Neuronal stem cell (in vitro differentiated cells): ENCODE results near the gene SLC10A6.
A peak's percentile ranks its signal among the peaks of the same experiment; 100 is the strongest.

ENCODE experiments used
- DNase-seq: peaks from one replicate; pipeline ENCODE4 v3.0.0-alpha.2; 2013; ENCODE audit warnings: low spot score
- H2AFZ ChIP-seq: one replicate; pipeline ENCODE4 v1.6.1; 2013; ENCODE audit warnings: mild to moderate bottlenecking, low read length, inconsistent platforms
- H2AK5ac ChIP-seq: 2 replicates; pipeline ENCODE4 v1.6.1; 2013; ENCODE audit warnings: low read depth, mild to moderate bottlenecking, inconsistent platforms, low read length, moderate library complexity, mixed read lengths
- H2BK120ac ChIP-seq: 2 replicates; pipeline ENCODE4 v1.6.1; 2013; ENCODE audit warnings: low read depth, mild to moderate bottlenecking, inconsistent platforms, low read length, moderate library complexity, mixed read lengths
- H2BK12ac ChIP-seq: one replicate; pipeline ENCODE4 v1.6.1; 2013; ENCODE audit warnings: low read length, inconsistent platforms
- H2BK15ac ChIP-seq: 2 replicates; pipeline ENCODE4 v1.6.1; 2013; ENCODE audit warnings: mild to moderate bottlenecking, low read length, inconsistent platforms, mixed read lengths
- H2BK5ac ChIP-seq: one replicate; pipeline ENCODE4 v1.6.1; 2013; ENCODE audit warnings: inconsistent platforms, mild to moderate bottlenecking, low read length, moderate library complexity
- H3K14ac ChIP-seq: one replicate; pipeline ENCODE4 v1.6.1; 2013; ENCODE audit warnings: low read length, inconsistent platforms
- H3K18ac ChIP-seq: 2 replicates; pipeline ENCODE4 v1.6.1; 2013; ENCODE audit warnings: low read length, inconsistent platforms
- H3K23ac ChIP-seq: 2 replicates; pipeline ENCODE4 v1.6.1; 2013; ENCODE audit warnings: low read depth, mild to moderate bottlenecking, mixed read lengths, low read length, inconsistent platforms; ENCODE audit not compliant: poor library complexity
- H3K27ac ChIP-seq: replicated peaks from 3 replicates; pipeline ENCODE4 v1.5.1; 2013; ENCODE audit warnings: low read length, inconsistent platforms
- H3K27me3 ChIP-seq, 3 experiments: 2 replicates each; pipeline ENCODE4 v1.6.1; 2013; ENCODE audit warnings: low read length in 3 of 3, mild to moderate bottlenecking in 2 of 3, inconsistent platforms in 1 of 3, low read depth in 1 of 3, mixed read lengths in 1 of 3, moderate library complexity in 1 of 3; ENCODE audit not compliant: control insufficient read depth in 3 of 3, insufficient read depth in 3 of 3
- H3K36me3 ChIP-seq, 2 donors: replicated peaks in 1 of 2; 2 replicates each; pipeline ENCODE4 v1.6.1; 2013; ENCODE audit warnings: low read length in 2 of 2; ENCODE audit not compliant: control insufficient read depth in 2 of 2, insufficient read depth in 2 of 2
- H3K4ac ChIP-seq: 2 replicates; pipeline ENCODE4 v1.6.1; 2013; ENCODE audit warnings: inconsistent platforms, mild to moderate bottlenecking, low read length, moderate library complexity
- H3K4me1 ChIP-seq, 2 donors: 1 replicate in 1 of 2; 2 replicates in 1 of 2; pipeline ENCODE4 v1.6.1; 2013; ENCODE audit warnings: low read length in 2 of 2, low read depth in 1 of 2; ENCODE audit not compliant: control insufficient read depth in 2 of 2, insufficient read depth in 1 of 2
- H3K4me2 ChIP-seq: one replicate; pipeline ENCODE4 v1.6.1; 2013; ENCODE audit warnings: mild to moderate bottlenecking, low read length, inconsistent platforms; ENCODE audit not compliant: insufficient read depth, poor library complexity, severe bottlenecking
- H3K4me3 ChIP-seq, 2 donors: 2 replicates each; pipeline ENCODE4 v1.5.1; 2013; ENCODE audit warnings: low read length in 2 of 2, mild to moderate bottlenecking in 2 of 2, inconsistent platforms in 1 of 2, moderate library complexity in 1 of 2
- H3K79me1 ChIP-seq: one replicate; pipeline ENCODE4 v1.6.1; 2013; ENCODE audit warnings: low read depth, mild to moderate bottlenecking, inconsistent platforms, low read length, moderate library complexity
- H3K9ac ChIP-seq: one replicate; pipeline ENCODE4 v1.6.1; 2013; ENCODE audit warnings: mild to moderate bottlenecking, low read depth, low read length, inconsistent platforms; ENCODE audit not compliant: poor library complexity
- H3K9me3 ChIP-seq, 2 donors: replicated peaks in 1 of 2; 2 replicates each; pipeline versions ENCODE3 to v1.6.1; 2013; ENCODE audit warnings: low read length in 2 of 2, mild to moderate bottlenecking in 2 of 2, inconsistent platforms in 1 of 2, low read depth in 1 of 2, mixed read lengths in 1 of 2, moderate library complexity in 1 of 2; ENCODE audit not compliant: control insufficient read depth in 2 of 2, insufficient read depth in 1 of 2
- H4K8ac ChIP-seq: one replicate; pipeline ENCODE4 v1.6.1; 2013; ENCODE audit warnings: low read depth, mild to moderate bottlenecking, inconsistent platforms, low read length, moderate library complexity
- H4K91ac ChIP-seq: one replicate; pipeline ENCODE4 v1.6.1; 2013; ENCODE audit warnings: low read length, low read depth, mild to moderate bottlenecking, inconsistent platforms; ENCODE audit not compliant: poor library complexity
- WGBS, 2 donors: extraction: QIAGEN DNeasy Blood & Tissue Kit; methylation state at CpG; one replicate each; pipeline ENCODE4 v1.1.7; 2013; ENCODE audit warnings: missing lambda C conversion rate in 2 of 2, mixed read lengths in 1 of 2; ENCODE audit not compliant: insufficient read length in 2 of 2, insufficient replicate concordance in 1 of 2; ENCODE audit errors: extremely low coverage in 2 of 2; 5-methylcytosine and 5-hydroxymethylcytosine counted together

SLC10A6 gene

GRCh38 chr4:86890790-86891189, 41.6 kb upstream of the SLC10A6 start:
- Histone ChIP-seq H3K14ac (no peak overlapping the region), H3K9ac (no peak overlapping the region), H3K9me3 (no peaks in the 10 kb centered on the region), H2BK15ac (no peak overlapping the region), H3K4ac (no peak overlapping the region), H3K36me3 (peaks cover 0 to 1% of the 10 kb centered on the region in 2 donors), H3K4me3 (no peak overlapping the region), H2BK120ac (no peak overlapping the region), H2AFZ (peak overlapping the region; percentile 6), H2BK5ac (no peak overlapping the region), H4K8ac (no peak overlapping the region), H2BK12ac (no peak overlapping the region), H4K91ac (no peak overlapping the region), H3K27ac (no peak overlapping the region), H3K27me3 (no peaks in the 10 kb centered on the region), H3K18ac (no peak overlapping the region), H3K23ac (no peak overlapping the region), H3K4me2 (no peak overlapping the region), H2AK5ac (no peak overlapping the region), H3K4me1 (peaks cover 5 to 8% of the 10 kb centered on the region in 2 donors), H3K79me1 (no peaks in the 10 kb centered on the region)
- no CpG with 5 or more reads among the region's 7 CpGs for WGBS, 2 donors
- no peak for DNase-seq

GRCh38 chr4:86879641-86880040, 30.5 kb upstream of the SLC10A6 start:
- no peak overlapping the region for H2AFZ ChIP-seq
- no peak overlapping the region for H4K91ac ChIP-seq
- H3K23ac ChIP-seq, result no peak overlapping the region
- H3K4me1 ChIP-seq, result no peaks in the 10 kb centered on the region
- H4K8ac ChIP-seq, result no peak overlapping the region
- no peaks in the 10 kb centered on the region for H3K79me1 ChIP-seq
- no peak overlapping the region for H2BK5ac ChIP-seq
- H2BK12ac ChIP-seq, result no peak overlapping the region
- H3K9me3 ChIP-seq, result peaks cover 1 to 15% of the 10 kb centered on the region in 2 donors
- H3K27ac ChIP-seq, result no peak overlapping the region
- no peaks in the 10 kb centered on the region for H3K36me3 ChIP-seq
- H2BK15ac ChIP-seq, result no peak overlapping the region
- H3K4me2 ChIP-seq, result no peak overlapping the region
- no peak overlapping the region for H3K9ac ChIP-seq
- H3K4me3 ChIP-seq, result no peak overlapping the region
- no peak overlapping the region for H3K4ac ChIP-seq
- no peak for DNase-seq
- no peak overlapping the region for H2AK5ac ChIP-seq
- H3K14ac ChIP-seq, result no peak overlapping the region
- no CpG with 5 or more reads among the region's 1 CpG for WGBS, 2 donors
- H3K27me3 ChIP-seq, result no peaks in the 10 kb centered on the region
- H2BK120ac ChIP-seq, result no peak overlapping the region
- no peak overlapping the region for H3K18ac ChIP-seq

- H3K4me1 ChIP-seq, result no peaks in the 10 kb centered on the region
- no peak overlapping the region for H3K4me3 ChIP-seq
- no peak overlapping the region for H2BK120ac ChIP-seq
- no peak overlapping the region for H3K27ac ChIP-seq
- H2BK15ac ChIP-seq, result no peak overlapping the region
- H2BK5ac ChIP-seq, result no peak overlapping the region
- no peak overlapping the region for H3K18ac ChIP-seq
- H2BK12ac ChIP-seq, result no peak overlapping the region
- no peaks in the 10 kb centered on the region for H3K27me3 ChIP-seq
- no peak overlapping the region for H3K4me2 ChIP-seq
- H3K9me3 ChIP-seq, result peaks cover 1 to 15% of the 10 kb centered on the region in 2 donors
- H3K4ac ChIP-seq, result no peak overlapping the region
- H3K79me1 ChIP-seq, result no peaks in the 10 kb centered on the region
- no peaks in the 10 kb centered on the region for H3K36me3 ChIP-seq
- no peak overlapping the region for H4K91ac ChIP-seq
- no peak overlapping the region for H3K23ac ChIP-seq
- H3K9ac ChIP-seq, result no peak overlapping the region
- no peak overlapping the region for H3K14ac ChIP-seq
- H2AFZ ChIP-seq, result no peak overlapping the region
- no peak overlapping the region for H2AK5ac ChIP-seq
- no peak for DNase-seq
- no peak overlapping the region for H4K8ac ChIP-seq
- no CpG with 5 or more reads among the region's 2 CpGs for WGBS, 2 donors
These were observed 29.5 kb upstream of the SLC10A6 start for GRCh38 chr4:86878640-86879039.

GRCh38 chr4:86876894-86877685, 27.9 kb upstream of the SLC10A6 start:
- no peak overlapping the region for H3K27ac ChIP-seq
- H3K9ac ChIP-seq, result no peak overlapping the region

More at GRCh38 chr4:86876894-86877685, 27.9 kb upstream of the SLC10A6 start:
- Histone ChIP-seq H3K79me1 (no peaks in the 10 kb centered on the region), H2BK15ac (no peak overlapping the region), H3K27me3 (no peaks in the 10 kb centered on the region), H3K9me3 (peaks cover 1 to 15% of the 10 kb centered on the region in 2 donors), H2AK5ac (no peak overlapping the region), H3K18ac (no peak overlapping the region), H3K23ac (no peak overlapping the region), H3K4ac (no peak overlapping the region), H2AFZ (no peak overlapping the region), H3K4me1 (no peaks in the 10 kb centered on the region), H2BK12ac (no peak overlapping the region), H3K36me3 (no peaks in the 10 kb centered on the region), H2BK120ac (no peak overlapping the region), H3K4me3 (no peak overlapping the region), H4K91ac (no peak overlapping the region), H3K4me2 (no peak overlapping the region), H2BK5ac (no peak overlapping the region), H3K14ac (no peak overlapping the region), H4K8ac (no peak overlapping the region)
- DNase-seq, result no peak
- WGBS, 2 donors, result no CpG with 5 or more reads among the region's 4 CpGs
